ENCODE results near the gene F2RL3.
"Not testable (repeated sequence)": the region's sequence is repeated elsewhere in the genome, so short reads cannot be mapped to it uniquely, and the experiment has no call there.

The F2RL3 gene

DNA sequence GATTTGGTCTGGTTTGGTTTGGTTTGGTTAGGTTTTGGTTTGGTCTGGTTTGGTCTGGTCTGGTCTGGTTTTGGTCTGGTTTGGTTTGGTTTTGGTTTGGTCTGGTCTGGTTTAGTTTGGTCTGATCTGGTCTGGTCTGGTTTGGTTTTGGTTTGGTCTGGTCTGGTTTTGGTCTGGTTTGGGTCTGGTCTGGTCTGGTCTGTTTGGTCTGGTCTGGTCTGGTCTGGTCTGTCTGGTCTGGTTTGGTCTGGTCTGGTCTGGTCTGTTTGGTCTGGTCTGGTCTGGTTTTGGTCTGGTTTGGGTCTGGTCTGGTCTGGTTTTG, 13.9 kb upstream of the F2RL3 start:
- not testable (repeated sequence) for DNase-seq (ENCODE audit: low read depth in 2 of 3, low spot score in 2 of 3)

GRCh38 chr19:16875584-16876555, 12.9 kb upstream of the F2RL3 start:
- DNase-seq (ENCODE audit: low read depth in 2 of 3, low spot score in 2 of 3) = no peak

DNA sequence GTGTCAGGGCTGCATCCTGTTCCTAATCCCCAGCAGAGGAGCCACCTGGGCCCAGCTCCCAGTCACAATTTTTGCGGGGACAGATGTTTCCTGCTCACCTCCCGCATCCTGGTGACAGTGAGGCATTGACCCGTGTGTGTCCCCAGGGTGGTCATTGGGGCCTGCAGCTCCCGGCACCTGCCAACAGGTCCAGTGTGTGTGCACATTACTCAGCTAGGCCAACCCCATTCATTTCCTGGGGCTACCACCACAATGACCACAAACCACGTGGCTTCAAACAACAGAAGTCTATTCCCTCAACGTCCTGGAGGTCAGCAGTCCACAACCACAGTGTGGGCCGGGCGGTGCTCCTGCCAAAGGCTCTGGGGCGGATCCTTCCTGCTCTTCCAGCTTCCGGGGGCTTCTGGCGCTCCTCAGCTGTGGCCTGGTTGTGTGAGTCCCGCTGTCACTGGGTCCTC, 11.9 kb upstream of the F2RL3 start:
- DNase-seq (ENCODE audit: low read depth in 2 of 3, low spot score in 2 of 3) = no peak

DNA sequence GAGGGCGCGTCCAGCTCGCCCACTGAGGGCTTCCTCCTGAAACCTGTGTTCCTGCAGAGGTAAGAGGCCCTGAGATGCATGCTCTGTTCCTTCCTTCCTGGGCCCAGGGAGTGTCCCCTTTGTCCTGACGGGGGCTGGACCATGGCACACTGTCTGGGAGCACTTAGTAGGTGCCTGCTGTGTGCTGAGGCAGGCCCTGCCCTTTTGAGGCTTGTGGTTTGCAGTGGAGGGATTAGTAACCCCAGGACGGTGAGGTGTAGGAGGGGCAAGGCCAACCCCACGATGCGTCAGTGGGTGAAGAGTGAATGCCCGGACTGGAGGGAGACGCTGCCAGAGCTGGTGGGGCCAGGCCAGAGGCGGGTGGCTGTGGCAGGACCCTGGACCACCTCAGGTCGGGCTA, 11.2 kb upstream of the F2RL3 start:
- DNase-seq (ENCODE audit: low read depth in 2 of 3, low spot score in 2 of 3) = no peak

DNA sequence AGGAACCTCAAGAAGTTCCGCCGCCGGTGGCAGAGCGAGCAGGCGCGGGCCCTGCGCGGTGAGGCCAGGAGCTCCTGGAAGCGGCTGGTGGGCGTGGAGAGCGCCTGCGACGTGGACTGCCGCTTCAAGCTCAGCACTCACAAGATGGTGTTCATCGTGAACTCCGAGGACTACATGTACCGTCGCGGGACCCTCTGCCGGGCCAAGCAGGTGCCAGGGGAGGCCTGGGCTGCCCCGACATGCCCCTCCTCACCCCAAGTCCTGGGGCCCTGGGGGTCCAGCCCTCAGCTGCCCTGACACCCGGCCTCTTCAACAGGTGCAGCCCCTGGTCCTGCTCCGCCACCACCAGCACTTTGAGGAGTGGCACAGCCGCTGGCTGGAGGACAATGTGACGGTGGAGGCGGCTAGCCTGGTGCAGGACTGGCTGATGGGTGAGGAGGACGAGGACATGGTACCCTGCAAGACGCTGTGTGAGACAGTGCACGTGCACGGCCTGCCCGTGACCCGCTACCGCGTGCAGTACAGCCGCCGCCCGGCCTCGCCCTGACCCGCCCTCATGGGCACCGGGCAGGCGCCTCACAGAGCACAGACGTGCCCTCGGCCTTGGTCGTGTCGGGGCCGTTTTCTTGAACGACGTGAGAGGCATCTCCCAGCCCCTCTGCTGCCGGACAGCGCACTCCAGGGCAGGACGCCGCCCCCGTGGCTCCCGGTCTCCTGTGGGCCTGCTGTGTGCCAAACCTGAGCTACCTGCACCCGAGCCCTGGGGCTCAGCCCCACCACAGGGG, 10.4 kb upstream of the F2RL3 start:
- DNase-seq (ENCODE audit: low read depth in 2 of 3, low spot score in 2 of 3) = no peak

- DNase-seq (ENCODE audit: low read depth in 2 of 3, low spot score in 2 of 3) = no peak
These were observed 7.8 kb upstream of the F2RL3 start for GRCh38 chr19:16880884-16881554.

DNA sequence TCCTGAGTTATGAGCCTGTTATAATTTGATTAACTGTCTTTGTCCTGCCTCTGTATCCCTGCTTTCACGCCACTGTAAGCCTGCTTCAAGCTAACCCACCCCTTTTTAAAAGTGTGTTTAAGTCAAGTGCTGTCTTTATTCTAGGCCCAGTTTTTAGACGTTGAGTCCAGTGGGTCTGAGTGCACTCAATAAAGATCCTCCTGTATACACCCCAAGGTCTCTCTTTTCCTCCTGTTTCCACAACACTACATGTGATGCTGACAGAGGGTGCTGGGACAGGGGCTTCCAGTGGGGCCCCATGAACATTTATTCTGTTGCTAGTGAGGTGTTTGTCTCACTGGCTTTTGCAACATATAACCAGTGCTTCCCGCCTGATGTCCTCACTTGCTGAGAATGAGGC, 6.7 kb upstream of the F2RL3 start:
- DNase-seq (ENCODE audit: low read depth in 2 of 3, low spot score in 2 of 3) = no peak

GRCh38 chr19:16883522-16883921, 5.3 kb upstream of the F2RL3 start:
- DNase-seq (ENCODE audit: low read depth in 2 of 3, low spot score in 2 of 3) = no peak

DNA sequence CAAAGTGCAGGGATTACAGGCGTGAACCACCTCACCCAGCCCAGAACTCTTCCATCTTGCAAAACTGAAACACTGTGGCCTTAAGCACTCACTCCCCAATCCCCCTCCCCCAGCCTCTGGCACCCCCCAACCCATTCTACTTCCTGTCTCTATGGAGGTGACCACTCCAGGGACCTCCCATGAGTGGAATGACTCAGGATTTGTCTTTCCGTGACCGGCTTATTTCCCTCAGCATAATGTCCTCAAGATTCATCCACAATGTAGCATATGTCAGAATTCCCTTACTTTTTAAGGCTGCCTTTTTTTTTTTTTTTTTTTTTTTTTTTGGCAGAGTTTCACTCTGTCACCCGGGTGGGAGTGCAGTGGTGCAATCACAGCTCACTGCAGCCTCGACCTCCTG, 3.6 kb upstream of the F2RL3 start:
- no peak for DNase-seq (ENCODE audit: low read depth in 2 of 3, low spot score in 2 of 3)

DNA sequence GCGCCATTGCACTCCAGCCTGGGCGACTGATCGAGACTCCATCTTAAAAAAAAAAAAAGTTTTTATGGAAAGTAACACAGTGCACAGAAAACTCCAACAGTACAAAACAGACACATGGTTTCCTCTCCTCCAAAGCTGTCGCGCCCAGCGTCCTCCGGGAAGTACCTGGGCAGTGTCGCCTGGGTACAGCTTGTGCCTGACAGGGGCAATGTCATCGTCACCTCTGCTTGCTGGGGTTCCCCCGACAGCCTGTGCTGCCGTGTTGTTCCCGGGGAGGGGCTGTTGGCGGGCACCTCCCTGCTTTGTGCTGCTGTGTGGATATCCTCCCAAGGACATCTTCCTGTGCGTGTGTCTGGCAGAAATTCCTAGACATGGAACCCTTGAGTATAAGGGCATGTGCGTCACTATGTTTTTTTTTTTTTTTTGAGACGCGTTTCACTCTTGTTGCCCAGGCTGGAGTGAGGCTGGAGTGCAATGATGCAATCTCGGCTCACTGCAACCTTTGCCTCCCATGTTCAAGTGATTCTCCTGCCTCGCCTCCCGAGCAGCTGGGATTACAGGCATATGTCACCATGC, 2.4 kb upstream of the F2RL3 start:
- no peak for DNase-seq (ENCODE audit: low read depth in 2 of 3, low spot score in 2 of 3)

DNA sequence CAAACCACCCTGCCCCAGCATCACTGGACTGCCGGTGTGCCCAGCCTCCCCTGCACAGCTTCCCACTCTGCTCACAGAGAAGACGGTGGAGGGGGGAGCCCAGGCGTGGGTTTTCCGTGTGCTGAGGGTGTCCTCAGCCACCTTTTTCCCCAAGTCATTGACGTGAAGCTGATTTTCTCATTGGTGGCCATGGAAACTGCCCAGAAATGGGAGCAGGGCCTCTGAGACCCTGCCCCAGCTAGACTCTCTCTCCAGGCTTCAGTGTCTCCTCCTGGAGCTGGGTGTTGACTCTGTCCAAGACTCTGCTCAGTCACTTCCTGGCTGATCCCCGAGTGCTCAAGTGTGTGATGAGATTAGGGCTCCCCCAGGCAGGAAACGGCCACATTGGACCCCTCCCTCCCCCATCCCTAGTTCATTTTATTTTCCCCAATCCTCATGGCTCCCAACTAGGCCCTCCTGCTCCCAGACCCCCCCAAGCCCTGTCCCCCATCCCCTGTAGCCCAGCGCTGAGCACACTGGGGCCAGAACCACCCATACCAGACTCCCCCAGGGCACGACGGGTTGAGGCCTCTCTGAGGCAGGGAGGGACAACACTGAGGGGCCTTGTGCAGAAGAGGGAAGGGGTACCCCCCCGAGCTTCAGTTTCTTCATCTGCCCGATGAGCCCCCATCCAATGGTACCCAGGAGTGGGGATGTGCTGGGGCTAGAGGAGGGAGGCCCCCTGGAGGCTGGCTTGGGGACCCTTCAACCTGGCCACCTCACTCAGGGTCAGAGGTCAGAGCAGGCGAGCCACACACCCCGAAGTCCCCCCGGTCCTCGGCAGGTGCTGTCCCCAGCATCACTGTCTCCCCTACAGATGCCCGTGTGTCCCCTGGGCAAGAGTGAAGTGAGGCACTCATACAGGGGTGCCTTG, 1.2 kb upstream of the F2RL3 start:
- DNase-seq (ENCODE audit: low read depth in 2 of 3, low spot score in 2 of 3) = no peak

GRCh38 chr19:16889366-16889882, 625 bp downstream of the F2RL3 start:
- DNase-seq (ENCODE audit: low read depth in 2 of 3, low spot score in 2 of 3) = no peak

DNA sequence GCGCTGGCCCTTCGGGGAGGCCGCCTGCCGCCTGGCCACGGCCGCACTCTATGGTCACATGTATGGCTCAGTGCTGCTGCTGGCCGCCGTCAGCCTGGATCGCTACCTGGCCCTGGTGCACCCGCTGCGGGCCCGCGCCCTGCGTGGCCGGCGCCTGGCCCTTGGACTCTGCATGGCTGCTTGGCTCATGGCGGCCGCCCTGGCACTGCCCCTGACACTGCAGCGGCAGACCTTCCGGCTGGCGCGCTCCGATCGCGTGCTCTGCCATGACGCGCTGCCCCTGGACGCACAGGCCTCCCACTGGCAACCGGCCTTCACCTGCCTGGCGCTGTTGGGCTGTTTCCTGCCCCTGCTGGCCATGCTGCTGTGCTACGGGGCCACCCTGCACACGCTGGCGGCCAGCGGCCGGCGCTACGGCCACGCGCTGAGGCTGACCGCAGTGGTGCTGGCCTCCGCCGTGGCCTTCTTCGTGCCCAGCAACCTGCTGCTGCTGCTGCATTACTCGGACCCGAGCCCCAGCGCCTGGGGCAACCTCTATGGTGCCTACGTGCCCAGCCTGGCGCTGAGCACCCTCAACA, 1.2 kb downstream of the F2RL3 start:
- no peak for DNase-seq (ENCODE audit: low read depth in 2 of 3, low spot score in 2 of 3)

- DNase-seq (ENCODE audit: low read depth in 2 of 3, low spot score in 2 of 3) = no peak
These were observed 1.8 kb downstream of the F2RL3 start for GRCh38 chr19:16890461-16891184.

DNA sequence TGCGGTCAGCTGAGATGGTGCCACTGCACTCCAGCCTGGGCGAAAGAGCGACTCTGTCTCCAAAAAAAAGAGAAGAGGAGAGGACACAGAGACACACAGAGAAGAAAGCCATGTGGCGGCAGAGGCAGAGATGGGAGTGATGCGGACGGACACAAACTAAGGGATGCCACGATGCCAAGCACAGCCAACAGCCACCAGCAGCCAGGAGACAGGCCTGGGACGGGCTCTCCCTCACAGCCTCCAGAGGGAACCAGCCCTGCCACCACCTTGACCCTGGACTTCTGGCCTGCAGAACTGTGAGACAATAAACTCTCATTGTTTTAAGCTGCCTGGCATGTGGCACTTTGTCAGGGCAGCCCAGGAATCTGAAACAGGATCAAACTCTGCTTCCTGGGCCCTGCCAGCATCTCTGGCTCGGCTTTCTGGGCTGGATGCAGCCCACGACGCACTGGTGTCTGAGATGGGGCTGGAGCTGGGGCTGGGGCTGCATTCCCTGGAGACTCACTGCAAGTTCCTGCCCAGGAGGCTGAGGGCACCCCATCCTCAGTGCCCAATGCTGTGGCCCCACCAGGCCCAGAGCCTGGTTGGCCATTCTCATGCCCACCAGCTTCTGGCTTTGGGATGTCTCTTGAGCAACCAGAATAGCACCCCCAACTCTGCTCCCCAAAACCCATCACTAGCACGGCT, 3.0 kb downstream of the F2RL3 start:
- DNase-seq (ENCODE audit: low read depth in 2 of 3, low spot score in 2 of 3) = no peak

DNA sequence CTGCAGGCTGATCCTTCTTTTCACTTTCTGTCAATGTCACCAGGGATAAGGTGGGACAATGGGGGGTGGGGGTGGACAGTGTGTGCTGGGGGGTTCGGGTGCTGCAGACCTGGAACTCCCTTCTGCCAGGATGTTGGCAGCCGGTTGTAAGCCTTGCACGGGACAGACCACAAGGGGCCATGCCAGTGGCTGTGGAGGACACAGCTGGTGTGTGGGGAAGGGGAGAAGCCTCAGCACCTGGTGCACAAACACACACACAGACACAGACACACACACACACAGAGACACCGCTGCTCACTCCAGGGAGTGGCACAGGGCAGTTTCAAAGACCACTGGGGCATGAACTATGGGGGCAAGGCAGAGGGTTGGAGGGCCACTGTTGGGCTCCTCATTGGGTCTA, 3.6 kb downstream of the F2RL3 start:
- no peak for DNase-seq (ENCODE audit: low read depth in 2 of 3, low spot score in 2 of 3)

- no peak for DNase-seq (ENCODE audit: low read depth in 2 of 3, low spot score in 2 of 3)
These were observed 4.3 kb downstream of the F2RL3 start for GRCh38 chr19:16892868-16893685.

DNA sequence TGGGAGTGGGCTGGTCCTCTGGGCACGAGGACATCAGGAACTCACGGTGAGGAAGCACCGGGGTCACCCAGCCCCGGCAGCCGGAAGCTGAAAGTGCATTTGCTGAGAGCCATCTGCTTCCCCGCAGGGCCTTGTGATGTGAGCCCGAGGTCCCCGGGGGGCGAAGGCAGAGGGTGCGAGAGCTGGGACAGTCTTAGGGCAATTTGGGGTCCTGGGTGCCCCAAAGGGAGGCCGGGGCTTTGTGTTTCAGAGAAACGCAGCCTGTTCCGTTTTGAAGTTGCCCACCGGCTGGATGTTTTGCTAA, 4.8 kb downstream of the F2RL3 start:
- no peak for DNase-seq (ENCODE audit: low read depth in 2 of 3, low spot score in 2 of 3)

All from activated CD8-positive, alpha-beta memory T cell treated with anti-CD3 and anti-CD28 coated beads for 48 hours (primary cell).